ENCODE measurements around the gene CDH4.

The CDH4 gene

DNA sequence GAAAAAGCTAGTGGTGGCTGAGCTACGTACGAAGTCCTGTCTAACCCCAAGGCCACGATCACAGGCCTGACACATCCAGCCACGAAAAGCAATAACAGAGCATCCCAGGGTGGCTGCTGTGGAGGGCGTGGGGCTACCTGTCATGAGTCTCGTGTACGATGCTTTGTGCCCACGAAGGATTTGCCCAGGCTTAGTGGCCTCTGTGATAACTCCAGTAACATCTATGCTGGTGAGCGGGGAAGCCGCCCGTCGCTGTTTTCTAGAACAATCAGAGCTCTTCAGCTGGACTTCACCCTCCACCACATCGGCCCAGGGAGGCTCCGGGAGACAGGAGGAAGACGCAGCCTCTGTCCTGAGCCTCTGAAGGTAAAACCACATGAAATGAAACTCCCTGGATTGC is 563.1 kb downstream of the CDH4 start:
- 90 to 92% methylated on average over 10 to 15 of the region's 15 CpGs for WGBS, 2 experiments (ENCODE audit: insufficient coverage in 2 of 2)
- no peak overlapping the region for H3K4me3 ChIP-seq (ENCODE audit: extremely low read depth, insufficient read depth, low read length, poor library complexity, severe bottlenecking)
- H3K36me3 ChIP-seq (ENCODE audit: control insufficient read depth, insufficient read depth, low read length): no peaks in the 10 kb centered on the region
- no peak overlapping the region for H3K27ac ChIP-seq (ENCODE audit: low read depth, low read length, severe bottlenecking)
- no peaks in the 10 kb centered on the region for H3K9me3 ChIP-seq (ENCODE audit: control insufficient read depth, low read length)
- no peaks in the 10 kb centered on the region for H3K4me1 ChIP-seq (ENCODE audit: control insufficient read depth, insufficient read depth, low read length, poor library complexity, severe bottlenecking)

DNA sequence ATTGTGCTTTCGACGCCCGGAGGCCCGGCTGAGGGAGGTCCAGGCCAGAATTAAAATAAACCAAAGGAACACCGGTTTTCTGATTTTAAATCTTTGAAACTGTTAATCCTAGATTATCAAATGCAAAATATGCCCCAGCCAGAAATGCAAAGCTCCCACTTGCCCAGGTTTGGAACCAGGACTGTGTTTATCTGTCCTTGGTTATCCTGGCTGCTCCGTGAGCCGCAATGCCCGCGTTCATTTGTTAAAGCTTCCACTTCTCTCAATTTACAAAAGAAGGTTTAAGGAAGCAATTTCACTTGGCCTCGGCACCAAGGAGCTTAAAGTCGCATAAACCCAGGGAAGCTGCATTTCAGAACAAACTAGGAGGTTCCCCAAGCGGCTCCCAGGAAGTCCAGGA is 563.6 kb downstream of the CDH4 start:
- Histone ChIP-seq H3K4me3 (ENCODE audit: extremely low read depth, insufficient read depth, low read length, poor library complexity, severe bottlenecking) (no peak overlapping the region), H3K27ac (ENCODE audit: low read depth, low read length, severe bottlenecking) (no peak overlapping the region), H3K4me1 (ENCODE audit: control insufficient read depth, insufficient read depth, low read length, poor library complexity, severe bottlenecking) (no peaks in the 10 kb centered on the region), H3K36me3 (ENCODE audit: control insufficient read depth, insufficient read depth, low read length) (no peaks in the 10 kb centered on the region), H3K9me3 (ENCODE audit: control insufficient read depth, low read length) (no peaks in the 10 kb centered on the region)
- 88 to 97% methylated on average over 9 to 12 of the region's 12 CpGs for WGBS, 2 experiments (ENCODE audit: insufficient coverage in 2 of 2)

DNA sequence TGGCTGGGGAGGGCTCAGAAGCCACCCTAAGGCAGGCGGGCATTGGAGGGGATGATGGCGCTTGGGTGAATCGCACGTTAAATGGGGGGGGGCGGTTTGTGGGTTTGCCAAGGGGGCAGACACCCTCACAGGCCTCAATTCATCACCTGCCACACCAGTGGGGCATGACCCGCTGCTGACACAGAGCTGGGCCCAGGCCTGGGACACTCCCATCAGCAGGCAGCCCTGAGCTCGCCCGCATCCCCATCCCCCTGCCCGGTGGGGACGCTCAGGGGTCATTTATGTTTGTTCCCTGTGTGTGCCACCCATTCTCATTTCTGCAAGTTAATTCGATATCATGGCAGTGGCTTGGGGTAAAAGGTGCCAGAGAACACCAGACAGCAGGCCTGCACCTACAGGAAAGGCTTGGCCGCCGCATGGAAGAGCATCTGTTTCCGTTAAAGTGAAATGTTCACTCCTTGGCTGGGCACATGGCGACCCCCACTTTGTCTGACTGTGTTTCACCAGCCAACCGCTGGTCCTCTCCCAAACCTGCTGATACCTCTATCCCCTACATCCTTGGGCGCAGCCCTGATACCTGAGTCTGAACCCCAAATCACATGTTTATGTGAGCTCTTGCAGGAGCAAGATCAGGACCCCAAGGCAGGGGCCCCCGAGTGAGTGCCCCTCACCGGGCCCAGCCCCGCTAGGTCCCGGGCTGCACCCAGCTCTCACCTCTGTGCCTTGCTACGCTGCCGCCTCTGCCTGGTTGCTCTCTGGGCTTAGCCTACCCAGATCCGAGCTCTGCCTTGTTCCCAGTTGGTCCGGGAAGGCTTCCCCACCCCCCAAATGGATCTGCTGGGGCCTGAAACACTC is 564.8 kb downstream of the CDH4 start:
- H3K4me3 ChIP-seq (ENCODE audit: extremely low read depth, insufficient read depth, low read length, poor library complexity, severe bottlenecking): no peak overlapping the region
- H3K36me3 ChIP-seq (ENCODE audit: control insufficient read depth, insufficient read depth, low read length): no peaks in the 10 kb centered on the region
- WGBS, 2 experiments (ENCODE audit: insufficient coverage in 2 of 2): 78 to 82% methylated on average over 19 to 21 of the region's 25 CpGs
- no peaks in the 10 kb centered on the region for H3K4me1 ChIP-seq (ENCODE audit: control insufficient read depth, insufficient read depth, low read length, poor library complexity, severe bottlenecking)
- no peaks in the 10 kb centered on the region for H3K9me3 ChIP-seq (ENCODE audit: control insufficient read depth, low read length)
- no peak overlapping the region for H3K27ac ChIP-seq (ENCODE audit: low read depth, low read length, severe bottlenecking)

DNA sequence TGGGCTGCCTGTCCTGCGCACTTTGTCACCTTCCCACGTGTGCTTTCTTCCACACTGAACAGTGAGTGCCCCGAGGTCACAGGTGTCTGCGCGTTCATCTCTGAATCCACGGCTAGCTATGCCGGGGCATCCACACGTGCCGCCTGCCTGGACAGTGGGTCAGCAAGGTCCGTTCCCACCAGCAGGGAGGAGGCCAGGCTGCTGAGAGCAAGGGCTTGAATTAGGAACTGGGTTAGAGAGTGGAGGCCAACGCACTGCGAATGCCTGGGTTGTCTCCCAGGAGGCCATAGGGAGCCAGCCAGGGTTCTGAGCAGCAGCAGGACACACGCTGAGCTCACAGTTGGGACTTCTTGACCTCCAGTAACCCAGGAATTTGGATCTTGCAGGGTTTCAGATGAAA is 565.5 kb downstream of the CDH4 start:
- 70 to 76% methylated on average over 12 to 13 of the region's 13 CpGs for WGBS, 2 experiments (ENCODE audit: insufficient coverage in 2 of 2)
- H3K27ac ChIP-seq (ENCODE audit: low read depth, low read length, severe bottlenecking): no peak overlapping the region
- H3K4me1 ChIP-seq (ENCODE audit: control insufficient read depth, insufficient read depth, low read length, poor library complexity, severe bottlenecking): no peaks in the 10 kb centered on the region
- no peaks in the 10 kb centered on the region for H3K36me3 ChIP-seq (ENCODE audit: control insufficient read depth, insufficient read depth, low read length)
- H3K9me3 ChIP-seq (ENCODE audit: control insufficient read depth, low read length): no peaks in the 10 kb centered on the region
- H3K4me3 ChIP-seq (ENCODE audit: extremely low read depth, insufficient read depth, low read length, poor library complexity, severe bottlenecking): no peak overlapping the region

DNA sequence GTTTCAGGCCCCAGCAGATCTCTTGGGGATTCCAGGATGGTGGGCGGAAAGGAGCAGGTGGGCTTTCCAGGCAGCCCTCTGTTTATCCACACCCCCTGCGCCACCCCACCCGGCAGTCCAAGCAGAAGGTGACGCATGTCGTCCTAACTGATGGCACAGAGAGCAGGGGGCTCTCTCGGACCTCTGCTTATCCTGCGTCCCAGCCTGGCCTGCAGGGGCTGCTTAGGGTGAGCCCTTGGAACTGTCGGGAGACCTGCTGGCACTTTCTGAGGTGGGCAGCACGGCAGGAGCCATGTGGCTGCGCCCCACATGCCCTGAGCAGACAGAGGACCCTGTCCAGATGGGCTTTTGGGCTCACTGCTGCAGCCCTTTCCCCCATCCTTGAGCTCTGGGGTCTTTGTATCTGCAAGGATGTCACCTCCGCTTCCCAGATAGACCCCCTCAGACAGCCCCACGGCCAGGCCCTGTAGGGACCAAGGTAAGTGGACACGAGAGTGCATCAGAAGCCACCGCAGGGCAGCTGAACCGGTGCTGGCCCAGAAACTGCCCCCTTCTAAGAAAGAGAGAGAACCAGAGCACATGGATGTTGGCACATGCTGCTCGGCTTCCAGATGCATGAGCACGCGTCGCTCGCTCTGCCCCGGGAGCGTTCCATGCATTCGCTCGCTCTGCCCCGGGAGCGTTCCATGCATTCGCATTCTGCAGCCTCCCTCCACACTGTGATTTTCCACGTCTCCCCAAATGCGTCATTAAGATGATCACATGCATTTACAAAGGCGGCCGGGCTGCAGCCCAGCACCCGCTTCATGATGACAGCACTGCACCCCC is 566.9 kb downstream of the CDH4 start:
- WGBS, 2 experiments (ENCODE audit: insufficient coverage in 2 of 2): 89 to 92% methylated on average over 25 to 31 of the region's 32 CpGs
- Histone ChIP-seq H3K36me3 (ENCODE audit: control insufficient read depth, insufficient read depth, low read length) (no peaks in the 10 kb centered on the region), H3K4me1 (ENCODE audit: control insufficient read depth, insufficient read depth, low read length, poor library complexity, severe bottlenecking) (no peaks in the 10 kb centered on the region), H3K9me3 (ENCODE audit: control insufficient read depth, low read length) (peaks cover 5% of the 10 kb centered on the region), H3K27ac (ENCODE audit: low read depth, low read length, severe bottlenecking) (no peak overlapping the region), H3K4me3 (ENCODE audit: extremely low read depth, insufficient read depth, low read length, poor library complexity, severe bottlenecking) (no peak overlapping the region)

DNA sequence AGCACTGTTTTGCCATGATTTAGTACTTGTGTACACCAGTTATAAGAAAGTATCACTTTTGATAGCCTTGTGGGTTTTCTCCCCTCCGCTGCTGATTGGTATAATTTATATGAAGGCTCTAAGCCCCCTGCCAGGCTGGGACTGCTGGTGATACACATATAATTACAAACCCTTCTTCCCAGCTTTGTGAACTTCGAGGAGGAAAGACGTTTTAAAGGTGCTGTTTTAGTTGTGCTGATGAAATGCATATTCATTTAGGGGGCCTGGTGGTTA is 567.4 kb downstream of the CDH4 start:
- Histone ChIP-seq H3K27ac (ENCODE audit: low read depth, low read length, severe bottlenecking) (no peak overlapping the region), H3K4me1 (ENCODE audit: control insufficient read depth, insufficient read depth, low read length, poor library complexity, severe bottlenecking) (no peaks in the 10 kb centered on the region), H3K4me3 (ENCODE audit: extremely low read depth, insufficient read depth, low read length, poor library complexity, severe bottlenecking) (no peak overlapping the region), H3K9me3 (ENCODE audit: control insufficient read depth, low read length) (peaks cover 5% of the 10 kb centered on the region), H3K36me3 (ENCODE audit: control insufficient read depth, insufficient read depth, low read length) (no peaks in the 10 kb centered on the region)
- 73 to 90% methylated on average over 2 of the region's 3 CpGs for WGBS, 2 experiments (ENCODE audit: insufficient coverage in 2 of 2)

DNA sequence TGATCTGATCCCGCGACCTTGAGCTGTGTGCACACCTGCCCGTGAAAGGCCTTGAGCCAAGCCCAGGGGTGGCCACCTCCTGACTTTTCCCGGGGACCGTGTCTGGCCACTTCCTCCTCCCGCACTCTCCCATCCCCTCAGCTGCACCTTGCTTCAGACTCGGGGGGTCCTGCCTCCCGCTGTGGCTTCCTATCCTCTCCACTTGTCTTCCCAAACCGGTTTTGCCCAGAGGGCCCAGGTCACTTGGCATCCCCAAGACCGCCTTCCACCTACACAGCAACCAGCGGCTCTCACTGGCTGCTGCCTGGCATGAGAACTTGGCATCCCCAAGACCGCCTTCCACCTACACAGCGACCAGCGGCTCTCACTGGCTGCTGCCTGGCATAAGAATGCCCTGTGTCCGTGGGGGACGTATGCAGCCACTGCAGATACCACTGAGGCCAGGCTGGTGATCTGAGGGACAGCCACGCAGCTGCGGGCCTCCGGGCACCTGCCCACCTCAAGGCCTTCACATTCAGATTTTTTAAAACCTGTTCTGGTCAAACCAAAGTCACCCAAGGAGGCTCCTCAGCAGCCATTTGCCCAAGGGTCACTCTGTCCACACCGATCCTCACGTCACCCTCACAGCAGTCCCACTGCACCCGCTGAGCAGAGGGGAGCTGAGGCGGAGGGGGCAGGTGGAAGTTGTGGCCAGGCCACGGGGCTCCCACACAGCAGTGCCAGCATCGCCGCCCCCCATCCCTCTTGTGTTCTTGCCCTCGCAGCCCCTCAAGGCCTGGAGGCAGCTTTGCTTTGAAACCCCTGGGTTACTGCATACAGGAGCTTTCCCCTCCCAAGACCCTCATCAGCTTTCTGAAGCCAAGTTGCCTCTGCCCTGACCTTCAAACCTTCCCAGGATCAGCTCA is 568.1 kb downstream of the CDH4 start:
- H3K9me3 ChIP-seq (ENCODE audit: control insufficient read depth, low read length): peaks cover 5% of the 10 kb centered on the region
- H3K4me3 ChIP-seq (ENCODE audit: extremely low read depth, insufficient read depth, low read length, poor library complexity, severe bottlenecking): no peak overlapping the region
- H3K36me3 ChIP-seq (ENCODE audit: control insufficient read depth, insufficient read depth, low read length): no peaks in the 10 kb centered on the region
- 89 to 92% methylated on average over 19 to 20 of the region's 27 CpGs for WGBS, 2 experiments (ENCODE audit: insufficient coverage in 2 of 2)
- no peak overlapping the region for H3K27ac ChIP-seq (ENCODE audit: low read depth, low read length, severe bottlenecking)
- no peaks in the 10 kb centered on the region for H3K4me1 ChIP-seq (ENCODE audit: control insufficient read depth, insufficient read depth, low read length, poor library complexity, severe bottlenecking)

DNA sequence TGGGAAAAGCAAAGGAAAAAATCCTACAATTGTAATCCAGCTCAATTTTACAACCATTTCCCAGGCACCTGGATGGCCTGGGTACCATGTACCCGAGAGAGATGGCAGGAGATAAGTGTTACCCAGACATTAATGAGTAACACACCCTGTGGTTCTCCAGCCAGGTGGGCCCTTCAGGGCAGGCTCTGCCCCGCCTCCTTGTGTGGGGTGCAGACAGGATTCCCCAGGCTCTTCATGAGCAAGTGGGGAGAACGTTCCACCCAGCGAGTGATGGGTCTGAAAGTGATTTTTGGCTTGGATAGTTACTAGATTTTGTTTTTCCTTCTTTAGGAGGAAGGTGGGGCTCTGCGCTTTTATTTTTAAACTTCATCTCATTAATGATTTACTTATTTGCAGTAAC is 569.7 kb downstream of the CDH4 start:
- peaks cover 5% of the 10 kb centered on the region for H3K9me3 ChIP-seq (ENCODE audit: control insufficient read depth, low read length)
- no peaks in the 10 kb centered on the region for H3K36me3 ChIP-seq (ENCODE audit: control insufficient read depth, insufficient read depth, low read length)
- WGBS, 2 experiments (ENCODE audit: insufficient coverage in 2 of 2): 75 to 90% methylated on average over 2 to 3 of the region's 5 CpGs
- H3K4me3 ChIP-seq (ENCODE audit: extremely low read depth, insufficient read depth, low read length, poor library complexity, severe bottlenecking): no peak overlapping the region
- no peaks in the 10 kb centered on the region for H3K4me1 ChIP-seq (ENCODE audit: control insufficient read depth, insufficient read depth, low read length, poor library complexity, severe bottlenecking)
- no peak overlapping the region for H3K27ac ChIP-seq (ENCODE audit: low read depth, low read length, severe bottlenecking)

DNA sequence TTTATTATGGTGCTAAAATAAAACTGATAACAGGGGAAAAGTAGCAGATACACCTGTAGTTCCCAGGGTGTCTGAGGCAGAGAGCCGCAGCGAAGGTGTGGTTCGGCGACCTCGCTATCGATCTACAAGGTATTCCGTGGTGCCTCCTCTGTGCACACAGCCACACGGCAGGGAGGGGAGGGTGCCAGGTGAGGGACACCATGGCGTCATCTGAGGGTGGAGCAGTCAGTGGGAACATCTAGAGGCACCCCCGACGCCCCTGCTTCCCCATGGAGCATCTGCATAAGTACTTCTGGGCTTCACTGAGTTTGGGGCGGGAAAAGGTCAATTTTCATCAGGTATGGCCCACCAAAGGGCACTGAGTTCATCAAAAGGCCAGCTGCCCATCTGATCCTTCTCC is 570.3 kb downstream of the CDH4 start:
- H3K27ac ChIP-seq (ENCODE audit: low read depth, low read length, severe bottlenecking): no peak overlapping the region
- no peaks in the 10 kb centered on the region for H3K4me1 ChIP-seq (ENCODE audit: control insufficient read depth, insufficient read depth, low read length, poor library complexity, severe bottlenecking)
- H3K36me3 ChIP-seq (ENCODE audit: control insufficient read depth, insufficient read depth, low read length): no peaks in the 10 kb centered on the region
- peaks cover 5% of the 10 kb centered on the region for H3K9me3 ChIP-seq (ENCODE audit: control insufficient read depth, low read length)
- 91 to 93% methylated on average over 12 of the region's 12 CpGs for WGBS, 2 experiments (ENCODE audit: insufficient coverage in 2 of 2)
- H3K4me3 ChIP-seq (ENCODE audit: extremely low read depth, insufficient read depth, low read length, poor library complexity, severe bottlenecking): no peak overlapping the region

DNA sequence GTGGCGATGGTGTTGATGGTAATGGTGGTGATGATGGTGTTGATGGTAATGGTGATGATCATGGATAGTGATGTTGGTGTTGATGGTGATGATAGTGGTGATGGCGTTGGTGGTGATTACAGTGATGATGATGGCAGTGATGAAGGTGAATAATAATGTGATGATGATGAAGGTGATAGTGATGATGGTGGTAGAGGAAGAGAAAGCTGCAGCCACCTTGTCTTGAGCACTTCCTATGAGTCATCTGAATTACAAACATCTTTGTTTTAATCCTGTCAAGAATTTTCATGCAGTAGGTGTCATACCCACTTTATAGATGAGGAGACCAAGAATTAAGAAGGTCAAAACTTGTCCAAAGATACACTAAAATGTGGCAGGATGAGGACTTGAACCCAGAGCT is 571.2 kb downstream of the CDH4 start:
- Histone ChIP-seq H3K27ac (ENCODE audit: low read depth, low read length, severe bottlenecking) (no peak overlapping the region), H3K9me3 (ENCODE audit: control insufficient read depth, low read length) (peaks cover 14% of the 10 kb centered on the region), H3K4me1 (ENCODE audit: control insufficient read depth, insufficient read depth, low read length, poor library complexity, severe bottlenecking) (no peaks in the 10 kb centered on the region), H3K36me3 (ENCODE audit: control insufficient read depth, insufficient read depth, low read length) (no peaks in the 10 kb centered on the region), H3K4me3 (ENCODE audit: extremely low read depth, insufficient read depth, low read length, poor library complexity, severe bottlenecking) (no peak overlapping the region)
- 80 to 86% methylated on average over 1 of the region's 2 CpGs for WGBS, 2 experiments (ENCODE audit: insufficient coverage in 2 of 2)

All from mesodermal cell (in vitro differentiated cells).